GM11168 (cell line): ENCODE measurements around the gene MMEL1.

Experiments used
- in situ Hi-C: fragments of 300-500 bp; cut with MboI; formaldehyde crosslinking; loops from one replicate; pipeline ENCODE4 v1.12.0; 2022; ENCODE audit warnings: low sequenced_read_pairs; ENCODE audit not compliant: unreplicated experiment

MMEL1 gene

DNA sequence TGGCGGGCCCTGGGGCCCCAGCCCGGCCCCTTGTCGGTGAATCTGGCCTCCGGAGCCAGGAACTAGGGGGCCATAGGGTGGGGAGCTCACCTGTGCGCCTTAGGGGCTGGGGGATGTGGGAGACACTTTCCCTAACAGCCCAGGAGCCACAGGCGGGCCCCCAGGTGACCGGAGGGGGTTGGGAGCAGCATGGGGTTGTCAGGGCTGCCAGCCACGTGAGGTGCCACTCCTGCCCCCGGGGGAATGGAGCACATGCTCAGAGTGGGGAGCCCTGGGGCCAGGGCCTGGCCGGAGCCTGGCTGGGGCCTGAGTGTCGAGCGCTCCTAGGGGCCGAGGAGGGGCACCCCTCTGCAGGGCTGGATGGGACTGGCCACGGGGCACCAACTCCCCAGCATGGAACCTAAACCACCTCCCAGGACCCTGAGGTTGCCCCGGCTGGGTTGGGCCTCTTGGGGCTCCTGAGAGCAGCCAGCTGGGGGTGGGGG, 26.4 kb downstream of the MMEL1 start:
- in situ Hi-C loops = no loop called here

DNA sequence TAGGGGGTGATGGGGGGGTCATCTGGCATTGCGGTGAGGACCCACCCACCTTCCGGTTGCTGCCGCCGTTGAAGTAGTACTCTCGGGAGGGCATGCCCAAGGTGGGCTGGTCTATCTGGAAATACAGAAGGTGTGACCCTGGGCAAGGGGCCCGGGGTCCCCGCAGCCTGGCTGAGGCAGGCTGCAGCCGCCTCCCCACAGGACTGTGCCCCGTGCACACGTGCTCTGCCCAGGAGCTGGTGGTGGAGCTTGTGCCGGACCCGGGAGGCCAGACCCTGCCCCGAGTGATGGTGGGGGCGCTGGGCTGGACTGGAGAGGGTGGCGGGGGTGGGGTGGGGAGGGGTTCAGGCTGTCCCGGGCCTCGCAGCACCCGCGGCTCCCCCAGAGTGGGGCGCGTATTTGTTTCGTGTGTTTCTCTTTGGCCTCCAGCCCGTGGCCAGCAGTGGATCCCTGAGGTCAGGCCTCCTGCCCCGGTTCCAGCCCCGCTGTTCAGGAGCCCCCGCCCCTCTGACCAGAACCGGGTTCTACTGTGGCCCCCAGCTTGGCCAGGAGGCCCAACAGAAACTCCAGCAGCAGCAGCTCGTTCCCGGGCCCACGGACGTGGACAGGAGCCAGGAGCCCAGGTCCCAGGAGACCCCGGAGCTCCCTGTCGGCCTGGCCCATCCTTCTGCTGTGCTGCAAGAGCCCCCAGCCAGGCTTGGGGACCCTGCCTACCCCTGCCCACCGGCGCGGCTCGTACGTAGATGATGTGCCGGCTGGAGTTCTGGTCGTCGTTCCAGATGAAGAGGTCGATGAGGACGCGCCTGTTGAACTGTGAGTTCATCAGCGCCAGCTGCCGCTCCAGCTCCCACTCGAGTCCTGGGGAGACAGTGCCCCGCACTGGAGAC, 27.1 kb downstream of the MMEL1 start:
- in situ Hi-C loops = no loop called here

GRCh38 chr1:2604844-2605508, 27.8 kb downstream of the MMEL1 start:
- in situ Hi-C loops = no loop called here

GRCh38 chr1:2604156-2604843, 28.5 kb downstream of the MMEL1 start:
- in situ Hi-C loops = no loop called here

GRCh38 chr1:2603521-2604155, 29.2 kb downstream of the MMEL1 start:
- in situ Hi-C loops = no loop called here

- in situ Hi-C loops = no loop called here
These were observed 29.8 kb downstream of the MMEL1 start for GRCh38 chr1:2602866-2603520.

- in situ Hi-C loops = no loop called here
These were observed 30.4 kb downstream of the MMEL1 start for GRCh38 chr1:2602311-2602835.

DNA sequence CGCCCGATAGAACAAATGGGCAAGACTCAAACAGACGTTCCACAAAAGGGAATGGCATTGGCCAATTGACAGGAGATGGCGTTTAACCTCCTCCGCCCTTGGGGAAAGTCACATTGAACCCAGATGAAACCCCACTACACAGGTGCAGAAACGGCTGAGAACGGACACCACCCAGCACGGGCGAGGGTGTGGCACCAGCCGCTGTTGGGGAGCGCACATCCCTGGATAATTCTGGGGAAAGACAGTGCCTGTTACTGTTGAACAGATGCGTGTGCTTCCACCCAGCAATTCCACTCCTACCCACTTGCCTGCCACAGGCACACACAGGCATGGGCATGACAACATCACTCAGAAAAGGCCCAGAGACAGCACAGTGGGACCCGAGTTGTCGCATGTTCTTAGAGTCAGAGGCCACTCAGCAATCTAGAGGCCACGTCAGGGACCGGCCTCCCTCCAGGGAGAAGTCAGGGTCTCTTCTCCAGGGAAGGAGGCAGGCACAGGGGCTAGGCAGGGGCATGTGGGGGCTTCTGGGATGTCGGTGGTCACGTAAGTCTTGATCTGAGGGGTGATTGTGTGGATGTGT, 31.0 kb downstream of the MMEL1 start:
- in situ Hi-C loops = no loop called here

- in situ Hi-C loops = loop anchor here (25.0 kb wide), 1 partner anchor 411 kb away; the partner anchor contains the start of gene FAAP20
These were observed 34.4 kb downstream of the MMEL1 start for GRCh38 chr1:2598329-2598931.

DNA sequence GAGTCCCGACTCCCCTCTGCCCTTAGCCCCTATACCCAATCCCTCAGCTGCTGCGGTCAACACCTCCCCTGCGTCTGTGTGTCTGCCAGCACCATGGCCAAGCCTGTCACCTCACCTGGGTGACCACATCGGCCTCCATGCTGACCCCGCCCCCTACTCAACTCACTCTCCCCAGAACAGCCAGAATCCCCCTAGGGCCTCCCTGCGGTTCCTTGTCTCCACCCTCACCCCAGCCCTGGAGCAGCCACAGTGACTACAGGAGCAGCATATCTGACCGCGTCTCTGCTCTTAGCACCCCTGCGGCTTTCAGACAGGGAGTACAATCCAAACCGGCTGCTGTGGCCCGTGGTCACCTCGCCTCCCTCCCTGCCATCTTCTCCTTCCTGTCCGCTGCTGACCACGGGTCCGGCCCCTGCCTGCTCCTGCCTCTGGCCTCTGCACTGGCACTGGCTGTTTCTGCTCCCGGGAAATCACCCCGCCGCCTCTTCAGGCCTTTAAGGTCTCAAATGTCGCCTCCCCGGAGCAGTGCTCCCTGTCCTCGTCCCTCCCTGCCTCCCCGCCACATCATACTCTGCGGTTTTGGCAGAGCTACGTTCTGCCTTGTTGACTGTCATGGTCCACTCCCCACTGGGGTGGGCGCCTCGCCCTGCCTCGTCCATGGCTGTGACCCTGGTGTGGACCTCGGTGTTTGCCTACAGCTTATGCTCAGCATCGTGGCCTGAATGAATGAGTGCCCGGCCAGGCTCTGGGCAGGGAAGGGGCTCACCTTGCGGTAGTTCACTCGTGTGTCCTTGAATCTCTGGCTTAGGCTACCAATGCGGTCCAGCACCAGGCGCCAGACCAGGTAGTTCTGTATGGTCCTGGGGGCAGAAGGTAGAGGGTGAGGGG, 35.1 kb downstream of the MMEL1 start:
- in situ Hi-C loops = loop anchor here (25.0 kb wide), 1 partner anchor 410 kb away; the partner anchor contains the start of gene FAAP20

GRCh38 chr1:2596530-2597333, 36.1 kb downstream of the MMEL1 start:
- in situ Hi-C loops = loop anchor here (25.0 kb wide), 1 partner anchor 409 kb away; the partner anchor contains the start of gene FAAP20

GRCh38 chr1:2595812-2596529, 36.8 kb downstream of the MMEL1 start:
- in situ Hi-C loops = loop anchor here (25.0 kb wide), 1 partner anchor 409 kb away; the partner anchor contains the start of gene FAAP20

DNA sequence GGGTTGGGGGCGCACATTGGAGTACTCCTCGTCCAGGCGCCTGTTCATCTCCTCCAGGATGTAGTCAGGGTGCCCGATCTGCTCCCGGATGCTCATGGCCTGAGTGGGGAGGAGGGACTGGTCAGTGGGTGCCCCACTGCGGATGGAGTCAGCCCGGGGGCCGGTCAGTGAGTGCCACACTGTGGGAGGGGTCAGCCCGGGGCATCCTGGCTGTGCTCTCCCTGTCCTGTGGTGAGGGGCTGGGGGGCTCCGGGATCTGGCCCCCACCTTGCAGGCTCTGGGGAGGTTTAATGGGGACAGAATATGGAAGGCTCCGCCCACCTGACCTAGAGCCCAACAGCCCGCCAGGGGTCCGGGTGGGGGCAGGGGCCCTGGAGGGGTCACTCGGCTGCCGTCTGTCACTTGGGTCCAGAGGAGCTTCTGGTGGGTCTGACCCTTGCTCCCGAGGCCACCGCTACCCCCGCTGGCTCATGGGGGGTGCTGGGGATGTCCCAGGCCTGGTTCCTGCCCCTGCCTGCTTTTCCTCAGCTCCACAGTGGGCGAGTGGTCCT, 37.5 kb downstream of the MMEL1 start:
- in situ Hi-C loops = loop anchor here (25.0 kb wide), 1 partner anchor 408 kb away; the partner anchor contains the start of gene FAAP20

DNA sequence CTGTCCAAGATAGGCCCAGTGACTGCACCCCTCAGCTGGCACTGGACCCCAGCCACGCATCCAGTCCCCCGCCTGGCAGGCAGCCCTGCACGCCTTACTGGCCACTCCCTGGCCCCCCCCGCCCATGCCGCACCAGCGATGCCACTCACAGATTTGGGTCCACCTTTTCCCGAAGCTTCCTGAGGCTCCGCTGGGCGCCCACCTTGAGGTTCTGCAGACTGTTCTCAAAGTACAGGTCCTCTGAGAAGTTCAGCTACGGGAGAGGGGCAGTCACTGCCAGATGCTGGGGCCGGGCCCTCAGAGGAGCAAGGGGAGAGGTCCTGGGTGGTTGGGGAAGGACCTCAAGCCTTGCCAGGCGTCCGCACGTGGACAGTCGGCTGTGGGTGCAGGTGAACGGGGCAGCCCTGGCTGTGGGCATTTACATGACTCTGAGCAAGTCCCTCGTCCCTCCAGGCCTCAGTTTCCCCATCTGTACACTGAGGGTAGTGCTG, 38.1 kb downstream of the MMEL1 start:
- in situ Hi-C loops = loop anchor here (25.0 kb wide), 1 partner anchor 407 kb away; the partner anchor contains the start of gene FAAP20

- in situ Hi-C loops = loop anchor here (25.0 kb wide), 1 partner anchor 407 kb away; the partner anchor contains the start of gene FAAP20
These were observed 38.7 kb downstream of the MMEL1 start for GRCh38 chr1:2594001-2594640.
